ENCODE results near the gene BRS3. TPM values are rescaled to one million over a fixed set of nuclear protein-coding genes. Genes with fewer than 3 reads are reported as not detected.
A peak's percentile ranks its signal among the peaks of the same experiment; 100 is the strongest.

Gene BRS3
- total RNA-seq, 1 donor from 2014 or later = not detected

- no peak for DNase-seq (ENCODE audit: extremely low spot score in 2 of 2)
- peak within 1 kb of the TSS; percentile 52 to 54 for H3K4me3 ChIP-seq
These were observed 9.9 kb downstream of the BRS3 start, which contains the start of gene HTATSF1 for GRCh38 chrX:136497556-136498052. TSS of gene HTATSF1 (plus strand) at chrX:136497592. CDS start at chrX:136497685, 93 bp downstream.

GRCh38 chrX:136519069-136519468 is 31.3 kb downstream of the BRS3 start:
- Histone ChIP-seq H3K4me1 (no peaks in the 10 kb centered on the region), H3K27me3 (no peaks in the 10 kb centered on the region), H3K4me3 (no peak overlapping the region), H3K9me3 (no peaks in the 10 kb centered on the region), H3K27ac (no peak overlapping the region), H3K36me3 (no peaks in the 10 kb centered on the region)
- intact Hi-C loops (cut with DNase I) = no loop called here
- no peak for DNase-seq (ENCODE audit: extremely low spot score in 2 of 2)
- no peak for TF ChIP-seq POLR2AphosphoS5 (IDR thresholded peaks at IDR 0.05; ENCODE audit: insufficient read depth in 1 of 2, low read depth in 1 of 2)
- TF ChIP-seq, protein P1, sequence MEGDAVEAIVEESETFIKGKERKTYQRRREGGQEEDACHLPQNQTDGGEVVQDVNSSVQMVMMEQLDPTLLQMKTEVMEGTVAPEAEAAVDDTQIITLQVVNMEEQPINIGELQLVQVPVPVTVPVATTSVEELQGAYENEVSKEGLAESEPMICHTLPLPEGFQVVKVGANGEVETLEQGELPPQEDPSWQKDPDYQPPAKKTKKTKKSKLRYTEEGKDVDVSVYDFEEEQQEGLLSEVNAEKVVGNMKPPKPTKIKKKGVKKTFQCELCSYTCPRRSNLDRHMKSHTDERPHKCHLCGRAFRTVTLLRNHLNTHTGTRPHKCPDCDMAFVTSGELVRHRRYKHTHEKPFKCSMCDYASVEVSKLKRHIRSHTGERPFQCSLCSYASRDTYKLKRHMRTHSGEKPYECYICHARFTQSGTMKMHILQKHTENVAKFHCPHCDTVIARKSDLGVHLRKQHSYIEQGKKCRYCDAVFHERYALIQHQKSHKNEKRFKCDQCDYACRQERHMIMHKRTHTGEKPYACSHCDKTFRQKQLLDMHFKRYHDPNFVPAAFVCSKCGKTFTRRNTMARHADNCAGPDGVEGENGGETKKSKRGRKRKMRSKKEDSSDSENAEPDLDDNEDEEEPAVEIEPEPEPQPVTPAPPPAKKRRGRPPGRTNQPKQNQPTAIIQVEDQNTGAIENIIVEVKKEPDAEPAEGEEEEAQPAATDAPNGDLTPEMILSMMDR (IDR thresholded peaks at IDR 0.05) = no peak
- TF ChIP-seq POLR2A (IDR thresholded peaks at IDR 0.05) = no peak

More at GRCh38 chrX:136497556-136498052, 9.9 kb downstream of the BRS3 start, which contains the start of gene HTATSF1:
- Histone ChIP-seq H3K36me3 (no peaks in the 10 kb centered on the region), H3K4me1 (peaks cover 7% of the 10 kb centered on the region), H3K9me3 (no peaks in the 10 kb centered on the region), H3K27ac (peak within 1 kb of the TSS; percentile 88), H3K27me3 (no peaks in the 10 kb centered on the region)
- intact Hi-C loops (cut with DNase I) = loop anchor here (5.0 kb wide), 1 partner anchor 80 kb away; no protein-coding TSS in a partner anchor
- TF ChIP-seq POLR2A (IDR thresholded peaks at IDR 0.05) (peak in 1 of 2 donors; percentile 13), POLR2AphosphoS5 (IDR thresholded peaks at IDR 0.05; ENCODE audit: insufficient read depth in 1 of 2, low read depth in 1 of 2) (peak in 1 of 2 donors; percentile 21)
- TF ChIP-seq, protein P1 (IDR thresholded peaks at IDR 0.05) = no peak

GRCh38 chrX:136523770-136524169 is 36.0 kb downstream of the BRS3 start:
- Histone ChIP-seq H3K27me3 (no peaks in the 10 kb centered on the region), H3K4me3 (no peak overlapping the region), H3K4me1 (no peaks in the 10 kb centered on the region), H3K9me3 (no peaks in the 10 kb centered on the region), H3K36me3 (no peaks in the 10 kb centered on the region), H3K27ac (no peak overlapping the region)
- TF ChIP-seq, protein P1 (IDR thresholded peaks at IDR 0.05) = no peak
- TF ChIP-seq POLR2A (IDR thresholded peaks at IDR 0.05) (no peak), POLR2AphosphoS5 (IDR thresholded peaks at IDR 0.05; ENCODE audit: insufficient read depth in 1 of 2, low read depth in 1 of 2) (no peak)
- no peak for DNase-seq (ENCODE audit: extremely low spot score in 2 of 2)
- intact Hi-C loops (cut with DNase I) = no loop called here

DNA sequence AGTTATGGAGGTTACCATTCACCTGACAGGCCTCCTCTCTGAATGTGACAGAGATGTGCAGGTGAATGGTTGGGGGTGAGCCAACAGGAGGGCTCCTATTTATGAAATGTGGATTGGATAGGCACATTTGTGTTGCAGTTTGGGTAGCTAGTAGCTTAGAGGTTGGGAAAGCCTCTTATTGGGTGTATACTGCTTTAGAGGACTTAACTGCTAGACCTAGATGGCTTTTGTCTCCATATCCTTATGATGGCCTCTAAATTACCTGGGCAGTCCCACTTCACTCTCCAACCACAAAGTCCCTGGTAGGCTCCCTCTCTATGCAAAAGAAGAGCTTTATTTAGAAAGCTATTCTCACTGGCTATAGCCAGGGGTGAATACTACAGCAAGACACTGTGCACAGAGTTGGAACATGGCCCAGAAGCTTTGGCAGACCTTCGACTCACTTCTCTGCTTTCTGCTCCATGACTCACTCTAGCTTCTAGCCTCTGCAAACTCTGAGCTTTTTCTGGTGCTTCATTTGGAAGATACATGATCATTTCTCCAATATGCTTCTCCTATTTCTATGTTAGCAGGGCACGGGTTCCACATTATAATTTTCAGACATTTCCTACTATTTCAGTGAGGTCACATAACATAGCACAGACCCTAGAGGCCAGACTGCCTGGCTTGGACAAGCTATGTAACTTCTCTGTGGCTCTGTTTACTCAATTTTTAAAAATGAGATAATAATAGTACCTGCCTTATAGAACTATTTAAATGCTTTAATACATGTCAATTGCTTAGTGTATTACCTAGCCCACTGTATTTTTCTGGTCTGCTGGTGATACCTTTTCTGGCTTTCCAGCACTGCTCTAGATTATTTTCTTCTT is 38.2 kb downstream of the BRS3 start:
- no peaks in the 10 kb centered on the region for H3K36me3 ChIP-seq
- TF ChIP-seq POLR2AphosphoS5 (IDR thresholded peaks at IDR 0.05; ENCODE audit: insufficient read depth in 1 of 2, low read depth in 1 of 2) = no peak
- TF ChIP-seq, protein P1 (IDR thresholded peaks at IDR 0.05) = no peak
- no peak for TF ChIP-seq POLR2A (IDR thresholded peaks at IDR 0.05)
- intact Hi-C loops (cut with DNase I) = no loop called here
- no peak for DNase-seq (ENCODE audit: extremely low spot score in 2 of 2)
- H3K4me1 ChIP-seq = no peaks in the 10 kb centered on the region
- H3K9me3 ChIP-seq = no peaks in the 10 kb centered on the region
- H3K27me3 ChIP-seq = no peaks in the 10 kb centered on the region
- H3K27ac ChIP-seq = no peak overlapping the region
- no peak overlapping the region for H3K4me3 ChIP-seq

Measured in vagina (tissue), 2 donors.